GM18909 (cell line): ENCODE measurements around the gene CIAO3.

Source experiments
- ATAC-seq: cut with Tn5 transposase; IDR thresholded peaks from one replicate; pipeline ENCODE4 v1.9.1; 2021; ENCODE audit warnings: mild to moderate bottlenecking; ENCODE audit not compliant: unreplicated experiment, poor library complexity

CIAO3 gene

DNA sequence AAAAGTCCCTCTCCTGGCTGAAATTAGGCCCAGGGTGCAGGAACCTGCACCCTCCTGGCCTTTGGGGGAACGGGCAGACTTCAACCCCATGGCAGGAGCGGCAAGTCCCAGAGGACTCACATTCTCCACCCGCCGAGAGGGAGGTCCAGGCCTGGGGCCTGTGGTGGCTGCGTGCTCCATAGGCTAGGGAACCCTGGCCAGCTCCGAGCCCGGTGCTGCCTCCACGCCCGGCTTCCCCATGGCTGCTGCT lies 14.7 kb downstream of the CIAO3 start:
- ATAC-seq: no peak

DNA sequence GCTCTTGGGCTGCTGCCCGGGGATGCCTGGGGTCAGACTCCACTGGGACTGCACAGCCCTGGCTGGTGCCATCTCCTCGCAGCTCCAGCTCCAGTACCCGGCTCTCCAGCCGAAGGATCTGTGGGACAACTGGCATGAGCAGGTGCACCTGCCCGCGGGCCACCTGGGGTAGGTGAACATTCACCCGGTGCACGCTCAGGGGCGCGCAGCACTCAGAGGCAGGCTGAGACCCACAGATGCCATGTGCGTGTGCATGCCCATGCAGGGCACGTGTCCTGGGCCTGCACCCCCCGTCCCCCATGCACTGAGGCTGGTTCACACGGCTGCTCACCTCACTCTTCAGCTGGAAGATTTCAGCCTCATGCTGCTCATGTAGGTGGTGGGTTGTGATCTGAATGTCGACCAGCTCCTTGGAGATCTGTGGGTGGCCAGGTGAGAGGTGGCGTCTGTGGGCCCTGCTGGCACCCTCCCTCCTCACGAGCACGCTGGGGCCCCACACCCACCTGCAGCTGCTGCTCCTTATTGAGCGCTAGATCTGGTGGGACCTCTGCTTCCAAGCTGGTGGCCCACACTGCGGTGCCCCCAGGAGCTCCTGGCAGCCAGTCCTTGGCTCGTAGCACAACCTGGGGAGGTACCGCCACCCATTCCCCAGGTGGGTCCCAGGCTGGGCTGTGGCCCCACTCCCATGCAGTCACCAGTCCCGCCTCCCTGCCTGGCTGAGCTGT lies 15.2 kb downstream of the CIAO3 start:
- ATAC-seq: no peak

DNA sequence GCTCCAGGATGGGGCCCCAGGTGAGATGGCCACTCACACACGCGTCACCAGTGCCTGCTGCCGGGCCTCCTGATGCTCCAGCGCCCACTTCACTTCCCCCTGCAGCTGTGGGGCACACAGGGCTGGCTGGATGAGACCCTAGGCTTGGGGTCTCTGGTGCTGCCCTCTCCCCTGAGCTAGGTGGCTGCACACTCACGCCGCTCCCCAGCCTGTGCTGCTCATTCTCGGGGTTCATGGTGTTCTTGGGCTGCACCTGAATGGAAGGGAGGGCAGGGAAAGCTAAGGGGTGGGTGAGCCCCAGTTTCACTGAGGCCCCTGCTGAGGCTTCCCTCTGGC lies 15.8 kb downstream of the CIAO3 start:
- ATAC-seq: no peak

DNA sequence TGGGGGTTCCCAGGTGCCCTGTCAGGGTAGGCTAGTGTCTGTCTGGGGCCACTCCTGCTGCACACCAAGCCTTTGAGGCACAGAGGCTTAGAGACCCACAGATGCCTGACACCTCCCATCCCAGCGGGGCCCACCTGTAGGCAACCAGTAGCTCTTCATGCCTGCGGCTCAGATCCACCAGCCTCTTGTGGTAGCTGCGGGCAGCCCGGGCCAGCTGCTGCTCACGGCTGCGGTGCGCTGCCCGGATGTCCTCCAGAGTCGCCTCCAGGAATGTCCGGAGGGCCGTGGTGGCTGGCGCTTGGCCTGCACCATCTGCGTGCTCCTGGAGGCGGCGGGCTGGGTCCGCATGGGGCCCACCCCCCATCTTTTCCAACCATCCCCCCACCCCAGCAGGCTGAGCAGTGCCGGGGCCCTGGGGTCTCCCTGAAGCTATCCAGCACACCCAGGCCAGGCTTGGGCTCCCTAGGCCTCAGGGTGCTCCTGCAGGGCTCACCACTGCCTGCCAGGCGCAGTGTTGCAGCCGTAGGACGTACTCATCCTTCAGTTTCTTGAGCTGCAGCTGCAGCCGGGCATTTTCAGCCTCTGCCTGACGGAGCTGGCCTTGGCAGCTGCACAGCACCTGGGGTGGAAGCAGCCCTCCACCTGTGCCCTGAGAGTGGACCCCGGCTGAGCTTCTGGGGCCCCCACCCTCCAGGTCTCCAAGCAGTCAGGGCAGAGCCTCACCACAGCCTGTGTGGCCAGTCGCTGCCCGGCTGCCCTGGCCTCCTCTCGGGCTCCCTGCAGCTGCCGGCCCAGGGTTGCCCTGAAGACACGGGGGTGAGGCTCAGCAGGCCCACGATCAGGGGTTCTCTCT lies 16.4 kb downstream of the CIAO3 start:
- ATAC-seq: no peak

DNA sequence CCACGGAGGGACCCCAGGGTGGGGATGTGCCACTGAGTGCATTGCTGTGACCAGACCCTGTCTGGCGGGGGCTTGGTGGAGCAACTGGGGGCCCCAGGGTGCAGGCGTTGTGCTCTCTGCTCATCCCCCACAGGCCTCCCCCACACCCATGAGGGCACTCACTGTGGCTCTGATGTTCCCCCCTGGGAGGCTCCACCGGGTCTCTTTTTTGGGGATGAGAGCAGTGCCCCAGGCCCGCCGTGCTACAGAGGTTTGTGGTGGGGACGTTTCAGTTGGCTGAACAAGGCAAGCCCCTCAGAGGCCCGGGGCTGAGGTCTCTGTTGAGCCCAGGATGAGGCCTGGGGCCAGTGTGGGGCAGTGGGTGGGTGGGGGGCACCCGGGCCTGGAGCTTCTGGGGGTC lies 17.1 kb downstream of the CIAO3 start:
- ATAC-seq: no peak

DNA sequence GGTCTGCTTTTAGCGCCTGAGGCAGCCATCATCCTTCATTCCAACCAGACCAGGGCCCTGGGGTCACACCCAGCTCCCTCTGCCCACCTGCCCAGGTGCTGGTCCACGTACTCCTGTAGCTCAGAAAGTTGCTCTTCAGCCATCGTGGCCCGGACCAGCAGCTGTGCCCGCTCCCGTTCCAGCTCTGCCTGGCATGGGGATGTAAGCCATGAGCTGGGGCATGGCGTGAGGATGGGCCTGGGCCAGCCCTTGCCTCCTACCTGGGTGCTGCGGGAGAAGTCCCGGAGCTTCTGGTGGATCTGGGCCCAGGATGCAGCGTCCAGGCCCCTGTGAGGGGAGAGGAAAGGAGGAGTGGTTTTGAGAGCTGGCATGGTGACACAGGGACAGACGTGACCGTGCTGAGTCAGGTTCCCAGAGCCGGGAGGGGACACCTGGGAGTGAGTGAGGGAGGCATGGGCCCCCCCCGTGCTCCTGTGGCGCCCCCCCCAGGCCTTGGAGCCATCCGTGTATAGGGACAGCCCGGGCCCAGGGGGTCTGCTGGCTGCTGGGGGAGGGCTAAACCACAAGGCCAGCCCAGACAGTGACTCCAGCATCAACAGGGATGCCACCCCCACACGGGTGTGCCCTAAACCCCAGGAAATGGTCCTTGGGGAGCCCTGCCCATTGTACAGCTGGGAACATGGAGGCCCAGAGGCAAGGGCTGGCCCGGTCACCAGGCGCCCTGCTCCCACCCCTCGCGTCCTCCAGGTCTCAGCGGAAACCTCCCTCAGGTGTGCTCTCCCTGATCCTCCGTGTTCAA lies 17.8 kb downstream of the CIAO3 start:
- ATAC-seq: no peak

DNA sequence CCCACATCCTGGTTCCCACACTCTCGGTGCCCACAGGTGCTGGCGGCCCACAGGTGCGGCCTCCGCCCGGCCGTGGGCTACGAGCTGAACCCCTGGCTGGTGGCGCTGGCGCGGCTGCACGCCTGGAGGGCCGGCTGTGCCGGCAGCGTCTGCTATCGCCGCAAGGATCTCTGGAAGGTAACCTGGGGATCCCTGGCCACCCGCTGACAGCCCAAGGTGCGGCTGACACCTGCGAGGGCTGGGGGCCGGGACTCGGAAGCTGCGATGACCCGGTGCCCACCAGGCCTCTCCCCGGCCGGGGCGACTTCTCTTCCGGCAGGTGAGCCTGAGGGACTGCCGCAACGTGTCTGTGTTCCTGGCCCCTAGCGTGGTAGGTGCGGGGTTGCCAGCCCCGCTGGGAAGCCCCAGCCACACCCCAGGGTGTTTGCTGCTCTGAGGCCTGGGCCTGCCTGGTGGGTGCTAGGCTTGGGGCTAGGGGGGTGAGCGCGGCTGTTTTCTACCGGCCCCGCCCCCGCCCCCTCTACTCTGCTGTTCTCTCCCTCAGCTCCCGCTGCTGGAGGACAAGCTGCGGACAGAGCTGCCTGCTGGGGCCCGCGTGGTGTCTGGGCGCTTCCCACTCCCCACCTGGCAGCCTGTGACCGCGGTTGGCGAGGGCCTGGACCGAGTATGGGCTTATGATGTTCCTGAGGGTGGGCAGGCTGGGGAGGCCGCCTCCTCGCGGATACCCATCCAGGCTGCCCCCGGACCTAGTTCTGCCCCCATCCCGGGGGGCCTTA lies 18.8 kb downstream of the CIAO3 start:
- ATAC-seq: no peak

DNA sequence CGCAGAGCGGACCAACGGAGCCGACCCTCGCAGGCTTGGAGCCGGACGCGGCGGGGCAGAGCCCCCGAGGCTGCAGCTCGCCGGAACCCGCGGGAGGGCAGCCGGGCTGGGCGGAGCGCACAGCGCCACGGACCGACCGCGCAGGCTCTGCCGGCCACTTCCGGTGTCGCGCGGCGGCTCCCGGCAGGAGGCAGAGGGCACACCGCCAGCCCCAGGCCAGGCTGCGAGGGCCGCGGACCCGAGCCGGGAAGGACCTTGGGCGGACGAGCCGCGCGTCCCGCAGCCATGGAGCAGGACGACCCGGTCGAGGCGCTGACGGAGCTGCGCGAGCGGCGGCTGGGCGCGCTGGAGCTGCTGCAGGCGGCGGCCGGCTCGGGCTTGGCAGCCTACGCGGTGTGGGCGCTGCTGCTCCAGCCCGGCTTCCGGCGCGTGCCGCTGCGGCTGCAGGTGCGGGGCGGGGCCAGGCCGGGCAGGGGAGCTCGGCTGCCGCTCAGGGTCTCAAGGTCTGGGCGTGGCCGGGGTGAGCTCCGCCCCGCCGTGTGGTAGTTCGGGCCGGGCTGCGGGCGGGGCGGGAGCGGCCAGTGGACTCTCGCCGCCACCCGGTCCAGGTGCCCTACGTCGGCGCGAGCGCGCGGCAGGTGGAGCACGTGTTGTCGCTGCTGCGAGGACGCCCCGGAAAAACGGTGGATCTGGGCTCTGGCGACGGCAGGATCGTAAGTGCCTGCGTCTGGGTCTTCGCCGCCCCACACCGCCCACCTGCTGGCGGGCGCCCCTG lies 19.6 kb downstream of the CIAO3 start, which contains the start of gene ANTKMT:
TSS of gene ANTKMT (plus strand) at position 157 of the 775 bp plus-strand sequence. CDS start at position 286, 129 bp downstream.
- peak; percentile 70 for ATAC-seq

DNA sequence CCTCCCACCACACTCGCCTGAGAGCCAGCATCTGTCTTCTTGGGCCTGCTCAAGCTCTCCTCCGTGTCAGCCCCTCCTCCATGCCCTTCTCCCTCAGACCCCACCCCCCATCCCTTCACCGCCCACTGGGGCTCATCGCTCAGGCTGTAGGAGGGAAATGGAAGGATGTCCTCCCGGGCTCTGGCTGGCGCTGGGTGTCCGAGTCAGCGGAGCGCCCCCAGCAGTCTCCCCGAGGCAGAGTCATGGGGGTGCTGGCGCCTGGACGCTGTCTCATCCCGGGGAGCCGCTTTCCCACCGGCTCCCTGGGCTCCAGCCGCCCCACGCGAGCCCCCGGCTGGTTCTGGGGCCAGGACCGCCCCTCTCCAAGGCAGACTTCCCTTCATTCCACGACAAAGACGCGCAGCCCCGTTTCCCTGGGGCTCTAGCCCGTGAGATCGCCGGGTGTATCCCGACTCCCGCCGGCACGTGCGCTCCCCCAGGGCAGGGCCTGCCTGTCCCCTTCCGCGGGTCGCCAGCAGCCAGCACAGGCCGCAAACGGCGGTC lies 20.3 kb downstream of the CIAO3 start:
- ATAC-seq: peak; percentile 24

DNA sequence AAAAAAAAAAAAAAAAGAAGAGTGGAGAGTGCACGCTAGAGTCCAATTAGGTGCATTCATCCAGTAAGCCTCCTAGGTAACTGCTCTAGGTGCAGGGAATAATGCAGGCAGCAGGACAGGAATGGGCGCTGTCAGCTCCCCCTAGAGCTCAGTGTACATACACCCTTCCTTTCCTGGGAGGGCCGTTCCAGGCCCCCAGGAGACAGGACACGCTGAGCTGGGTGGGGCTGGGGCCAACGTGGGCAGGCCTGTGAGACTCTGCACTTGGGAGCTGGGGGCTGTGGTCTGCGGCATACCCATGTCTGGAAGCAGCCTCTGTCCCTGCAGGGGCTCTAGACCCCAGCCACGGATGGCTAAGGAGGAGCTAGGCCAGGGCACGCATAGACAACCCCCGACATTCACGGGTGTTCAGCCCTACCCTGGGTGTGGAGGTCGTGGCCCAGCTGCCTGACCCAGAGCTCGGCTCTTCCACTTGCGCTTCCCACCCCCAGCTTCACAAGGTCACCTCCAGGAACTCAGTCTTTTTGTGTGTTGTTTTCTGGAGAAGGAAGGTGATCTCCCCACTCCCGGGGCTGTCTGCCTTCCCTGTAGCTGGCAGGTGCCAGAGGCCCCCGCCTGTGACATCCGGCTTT lies 20.9 kb downstream of the CIAO3 start:
- ATAC-seq: peak; percentile 6

DNA sequence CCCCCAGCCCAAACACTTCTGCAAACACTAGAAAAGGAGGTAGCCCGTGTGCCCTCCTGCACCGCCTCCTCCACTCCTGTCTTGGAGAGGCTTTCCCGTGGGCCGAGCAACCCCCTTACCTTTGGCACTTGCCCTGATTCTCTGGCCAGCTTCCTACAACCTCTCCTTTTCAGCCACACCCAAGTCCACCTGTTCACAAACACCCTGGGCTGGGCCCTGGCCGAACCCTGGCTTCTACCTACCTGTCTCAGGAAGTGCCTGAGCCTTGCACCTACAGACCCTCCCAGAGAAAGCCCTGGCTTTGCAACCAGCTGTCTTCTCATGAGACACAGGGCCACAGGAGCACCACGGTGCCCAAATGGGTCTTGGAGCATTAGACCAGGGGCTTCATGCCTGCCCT lies 21.9 kb downstream of the CIAO3 start:
- no peak for ATAC-seq

DNA sequence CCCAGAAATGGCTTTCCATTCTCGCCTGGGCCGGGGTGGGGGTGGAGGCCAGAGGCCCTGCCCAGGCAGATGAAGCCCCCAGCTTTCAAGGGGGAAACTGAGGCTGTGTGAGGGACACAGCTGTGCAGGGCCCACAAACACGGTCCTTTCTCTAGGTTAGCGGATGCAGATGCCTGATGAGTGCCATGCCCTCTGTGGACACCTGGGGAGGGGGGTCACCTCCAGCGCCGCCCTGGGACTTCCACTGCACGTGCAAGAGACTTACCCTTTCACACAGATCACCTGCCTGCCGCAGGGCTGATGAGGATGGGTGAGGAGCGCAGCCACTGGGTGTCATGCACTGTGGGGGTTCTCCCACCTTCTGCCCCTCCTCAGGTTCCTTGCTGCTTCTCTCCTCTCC lies 22.4 kb downstream of the CIAO3 start:
- no peak for ATAC-seq

DNA sequence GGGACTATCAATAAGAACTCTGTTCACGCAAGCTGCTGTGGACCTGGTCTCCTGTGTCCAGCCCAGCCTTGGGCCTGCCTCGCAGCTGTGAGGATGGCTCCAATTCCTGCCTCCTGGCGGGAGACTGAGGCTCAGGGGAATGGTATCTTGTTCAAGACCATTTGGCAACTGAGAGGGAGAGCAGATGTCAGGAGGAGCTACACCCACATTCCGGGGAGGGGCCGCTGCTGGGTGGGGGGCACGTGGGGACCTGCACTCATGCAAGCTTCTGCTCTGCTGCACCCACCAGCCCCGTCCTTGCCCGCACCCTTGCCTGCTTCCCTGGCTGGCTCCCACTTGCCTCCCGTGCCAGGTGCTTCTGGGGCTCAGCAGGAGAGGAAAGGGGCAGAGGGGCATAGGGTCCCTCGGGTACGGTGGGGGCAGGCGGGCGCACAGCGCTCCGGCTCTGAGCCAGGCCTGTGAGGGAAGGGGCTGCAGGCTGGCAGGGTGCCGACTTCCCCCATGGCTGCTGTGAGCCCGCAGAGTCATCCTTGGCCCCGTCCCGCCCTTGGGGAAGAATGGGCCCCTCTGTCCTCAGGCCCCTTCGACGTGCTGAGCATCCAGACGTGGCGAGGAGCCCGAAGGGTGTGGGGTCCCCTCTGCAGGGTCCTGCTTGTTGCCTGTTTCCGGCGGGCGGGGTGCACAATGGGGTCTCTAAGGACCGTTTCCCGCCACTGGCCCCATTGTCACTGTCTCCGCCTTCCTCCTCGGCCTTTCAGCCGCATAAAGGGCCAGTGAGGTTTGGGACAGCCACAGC lies 23.1 kb downstream of the CIAO3 start:
- no peak for ATAC-seq

DNA sequence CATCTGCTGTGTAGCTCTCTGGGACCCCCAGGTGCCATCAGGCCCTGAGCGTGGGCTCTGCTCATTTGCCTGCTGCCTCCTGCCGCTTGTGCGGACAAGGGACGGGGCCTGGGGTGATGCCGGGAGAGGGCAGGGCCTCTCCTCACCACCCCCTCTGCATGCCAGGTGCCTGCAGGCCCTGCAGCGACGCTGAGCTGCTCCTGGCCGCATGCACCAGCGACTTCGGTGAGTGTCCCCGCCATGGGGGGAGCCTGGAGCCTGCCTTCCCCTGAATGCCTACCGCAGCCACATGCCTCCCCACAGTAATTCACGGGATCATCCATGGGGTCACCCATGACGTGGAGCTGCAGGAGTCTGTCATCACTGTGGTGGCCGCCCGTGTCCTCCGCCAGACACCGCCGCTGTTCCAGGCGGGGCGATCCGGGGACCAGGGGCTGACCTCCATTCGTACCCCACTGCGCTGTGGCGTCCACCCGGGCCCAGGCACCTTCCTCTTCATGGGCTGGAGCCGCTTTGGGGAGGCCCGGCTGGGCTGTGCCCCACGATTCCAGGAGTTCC lies 23.9 kb downstream of the CIAO3 start:
- no peak for ATAC-seq

DNA sequence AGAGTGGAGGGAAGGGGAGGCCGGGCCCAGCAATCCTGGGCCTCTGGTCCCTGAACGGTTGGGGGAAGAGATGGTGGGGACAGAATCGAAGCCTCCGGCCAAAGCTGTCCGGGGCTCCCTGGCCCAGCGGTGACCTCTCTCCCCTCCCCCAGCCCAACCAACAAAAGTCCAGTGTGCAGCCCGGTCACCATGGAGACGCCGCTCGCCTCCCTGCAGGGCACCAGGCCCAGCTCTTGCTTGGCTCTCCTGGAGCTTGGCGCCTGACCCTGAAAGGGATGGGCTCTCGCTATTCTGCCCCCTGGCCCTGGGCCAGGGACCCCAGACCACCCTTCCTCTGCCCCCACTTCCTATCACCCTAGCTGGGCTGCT lies 24.6 kb downstream of the CIAO3 start:
- ATAC-seq: no peak

DNA sequence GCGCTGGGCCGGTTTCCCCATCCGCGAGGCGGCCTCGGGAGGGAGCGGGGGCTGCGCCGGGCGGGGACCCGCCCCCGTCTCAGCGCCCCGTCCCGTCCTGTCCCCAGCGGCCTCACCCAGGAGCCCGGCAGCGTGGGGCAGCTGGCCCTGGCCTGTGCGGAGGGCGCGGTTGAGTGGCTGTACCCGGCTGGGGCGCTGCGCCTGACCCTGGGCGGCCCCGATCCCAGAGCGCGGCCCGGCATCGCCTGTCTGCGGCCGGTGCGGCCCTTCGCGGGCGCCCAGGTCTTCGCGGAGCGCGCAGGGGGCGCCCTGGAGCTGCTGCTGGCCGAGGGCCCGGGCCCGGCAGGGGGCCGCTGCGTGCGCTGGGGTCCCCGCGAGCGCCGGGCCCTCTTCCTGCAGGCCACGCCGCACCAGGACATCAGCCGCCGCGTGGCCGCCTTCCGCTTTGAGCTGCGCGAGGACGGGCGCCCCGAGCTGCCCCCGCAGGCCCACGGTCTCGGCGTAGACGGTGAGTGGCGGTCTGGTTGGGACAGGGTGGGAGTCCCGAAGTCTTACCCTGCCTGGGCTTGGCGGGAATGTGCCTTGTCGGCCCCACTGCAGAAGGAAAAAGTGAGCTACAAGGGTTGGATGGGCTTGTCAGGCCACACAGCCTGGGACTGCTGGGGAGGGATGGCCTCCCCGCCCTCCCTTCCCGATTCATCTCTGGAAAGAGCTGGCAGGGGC lies 25.2 kb downstream of the CIAO3 start:
- ATAC-seq: peak; percentile 17
